GM21526 (cell line): Measurements from ENCODE around the gene CNOT9.

Experiments
- ATAC-seq: cut with Tn5 transposase; IDR thresholded peaks from one replicate; pipeline ENCODE4 v1.9.1; 2021; ENCODE audit warnings: moderate library complexity; ENCODE audit not compliant: unreplicated experiment, low FRiP score

CNOT9 gene

GRCh38 chr2:218577482-218578220 is 9.0 kb downstream of the CNOT9 start:
- no peak for ATAC-seq

- no peak for ATAC-seq
Measured at GRCh38 chr2:218578272-218578877, 9.7 kb downstream of the CNOT9 start.

- ATAC-seq = no peak
Measured at GRCh38 chr2:218582076-218582475, 13.4 kb downstream of the CNOT9 start.

- no peak for ATAC-seq
Measured at GRCh38 chr2:218583983-218584850, 15.6 kb downstream of the CNOT9 start.

GRCh38 chr2:218585541-218585940 is 16.9 kb downstream of the CNOT9 start:
- no peak for ATAC-seq

GRCh38 chr2:218605432-218605831 is 36.8 kb downstream of the CNOT9 start:
- ATAC-seq = no peak

GRCh38 chr2:218607436-218608115 is 38.9 kb downstream of the CNOT9 start, which contains the start of gene PLCD4:
Gene PLCD4, plus strand, starts transcription at chr2:218607899. Its CDS starts 7,841 bp downstream, at chr2:218615740.
- ATAC-seq = no peak

- no peak for ATAC-seq
Measured at GRCh38 chr2:218615868-218616315, 47.3 kb downstream of the CNOT9 start.

- ATAC-seq = no peak
Measured at GRCh38 chr2:218618102-218618860, 49.6 kb downstream of the CNOT9 start.

GRCh38 chr2:218621007-218621406 is 52.4 kb downstream of the CNOT9 start:
- ATAC-seq = no peak

GRCh38 chr2:218622606-218623365 is 54.1 kb downstream of the CNOT9 start:
- no peak for ATAC-seq

- no peak for ATAC-seq
Measured at GRCh38 chr2:218623366-218623705, 54.7 kb downstream of the CNOT9 start.

GRCh38 chr2:218626369-218626768 is 57.7 kb downstream of the CNOT9 start:
- no peak for ATAC-seq

GRCh38 chr2:218627939-218628338 is 59.3 kb downstream of the CNOT9 start:
- ATAC-seq = no peak

GRCh38 chr2:218631837-218632236 is 63.2 kb downstream of the CNOT9 start:
- ATAC-seq = no peak

- no peak for ATAC-seq
Measured at GRCh38 chr2:218635719-218636118, 67.1 kb downstream of the CNOT9 start.

GRCh38 chr2:218638372-218638771 is 69.7 kb downstream of the CNOT9 start:
- ATAC-seq = no peak

GRCh38 chr2:218642121-218642656 is 73.5 kb downstream of the CNOT9 start:
- ATAC-seq = no peak

- no peak for ATAC-seq
Measured at GRCh38 chr2:218642786-218643185, 74.1 kb downstream of the CNOT9 start.
